HepG2 (cell line): ENCODE measurements around the gene BBS4. TPM values are rescaled to one million over a fixed set of nuclear protein-coding genes. Genes with fewer than 3 reads are reported as not detected.
A peak's percentile ranks its signal among the peaks of the same experiment; 100 is the strongest.

Source experiments
- ATAC-seq: fragments of 200-7000 bp; cut with Tn5 transposase; 3 replicates; pipeline ENCODE4 v1.9.1; 2020; ENCODE audit warnings: mild to moderate bottlenecking, moderate library complexity
- Bru-seq: library from RNA; stranded (reverse); fragments of 400-500 nt; gene quantifications from one replicate; lab custom pipeline; 2021; lab: Mats Ljungman, UMichigan
- BruChase-seq, 2 experiments: library from RNA; stranded (reverse); fragments of 400-500 nt; gene quantifications; one replicate each; lab custom pipeline; 2021; lab: Mats Ljungman, UMichigan
- BruUV-seq: library from RNA; stranded (reverse); fragments of 400-500 nt; replicated peaks from 2 replicates; lab custom pipeline; 2021; lab: Mats Ljungman, UMichigan
- CTCF ChIA-PET: fragments of 300-600 bp; formaldehyde crosslinking; extraction: SDS; loops from one replicate; lab custom pipeline; 2021; ENCODE audit warnings: low total read pairs, inconsistent platforms, low intra/inter-chr PET ratio; lab: Yijun Ruan, JAX
- POLR2A ChIA-PET: fragments of 350-600 bp; sonication (Branson Sonifier 250); formaldehyde crosslinking; loops from one replicate; lab custom pipeline; 2020; ENCODE audit warnings: antibody characterized with exemption, inconsistent platforms; lab: Yijun Ruan, JAX
- DNase-seq: peaks from one replicate; pipeline ENCODE4 v3.0.0-alpha.2; 2015; ENCODE audit warnings: low spot score
- FAIRE-seq: peaks from 3 replicates; lab custom pipeline; 2011; peaks lifted over from hg19 to GRCh38; lab: Jason Lieb, UNC
- H2AFZ ChIP-seq: one replicate; pipeline ENCODE4 v1.6.1; 2011; ENCODE audit warnings: low read length, inconsistent platforms
- H3K27ac ChIP-seq: fragments of 300-600 bp; 3 replicates; pipeline ENCODE4 v1.8.0; 2011; ENCODE audit warnings: mixed run types, mild to moderate bottlenecking, mixed read lengths, low read length, inconsistent platforms; ENCODE audit not compliant: insufficient read depth; ENCODE audit errors: extremely low read length
- H3K27me3 ChIP-seq, 2 experiments: fragments of 200-600 bp in 1 of 2; 2 replicates in 1 of 2; 3 replicates in 1 of 2; pipeline versions ENCODE4 v1.6.0 to v1.8.0; 2011; ENCODE audit warnings: low read length in 2 of 2, mild to moderate bottlenecking in 2 of 2, moderate library complexity in 2 of 2, inconsistent platforms in 1 of 2; ENCODE audit not compliant: insufficient read depth in 2 of 2, control insufficient read depth in 1 of 2
- H3K36me3 ChIP-seq, 2 experiments: fragments of 200-600 bp in 1 of 2; replicated peaks in 1 of 2; 2 replicates in 1 of 2; 3 replicates in 1 of 2; pipeline versions ENCODE4 v1.5.1 to v1.8.0; 2011; ENCODE audit warnings: low read length in 2 of 2, inconsistent platforms in 1 of 2; ENCODE audit not compliant: insufficient read depth in 2 of 2, control insufficient read depth in 1 of 2
- H3K4me1 ChIP-seq: 2 replicates; pipeline ENCODE4 v1.5.1; 2012; ENCODE audit warnings: low read length, inconsistent platforms; ENCODE audit not compliant: insufficient read depth
- H3K4me2 ChIP-seq: 2 replicates; pipeline ENCODE4 v1.6.0; 2011; ENCODE audit warnings: low read depth, low read length, inconsistent platforms
- H3K4me3 ChIP-seq, 3 experiments: fragments of 200-600 bp in 1 of 3; sonication (generic), shearing (Covaris generic) in 1 of 3; replicated peaks in 1 of 3; 2 replicates each; pipeline ENCODE4 v1.5.1; 2011 to 2016; ENCODE audit warnings: low read length in 3 of 3, inconsistent platforms in 2 of 3, low read depth in 2 of 3, mild to moderate bottlenecking in 2 of 3, control low read depth in 1 of 3, mixed read lengths in 1 of 3; ENCODE audit not compliant: insufficient read depth in 1 of 3
- H3K79me2 ChIP-seq: one replicate; pipeline ENCODE4 v1.6.1; 2011; ENCODE audit warnings: low read length, inconsistent platforms; ENCODE audit not compliant: insufficient read depth
- H3K9ac ChIP-seq: 2 replicates; pipeline ENCODE4 v1.6.0; 2011; ENCODE audit warnings: mild to moderate bottlenecking, low read depth, low read length, inconsistent platforms; ENCODE audit not compliant: insufficient read depth
- H3K9me3 ChIP-seq: 2 replicates; pipeline ENCODE4 v1.5.1; 2012; ENCODE audit warnings: mild to moderate bottlenecking, low read length
- H4K20me1 ChIP-seq: 2 replicates; pipeline ENCODE4 v1.6.0; 2011; ENCODE audit warnings: inconsistent platforms, mild to moderate bottlenecking, low read length, moderate library complexity; ENCODE audit not compliant: insufficient read depth
- AHR ChIP-seq: IDR thresholded peaks from 2 replicates; pipeline ENCODE4 v1.6.1; 2018; ENCODE audit warnings: missing genetic modification reagents, missing compliant biosample characterization
- EED ChIP-seq: sonication (generic); formaldehyde crosslinking; IDR thresholded peaks from 2 replicates; pipeline ENCODE4 v1.5.0; 2020; ENCODE audit warnings: mild to moderate bottlenecking, missing genetic modification reagents
- GRHL1 ChIP-seq: sonication (generic); formaldehyde crosslinking; conservative IDR thresholded peaks from 2 replicates; pipeline ENCODE4 v1.8.0; 2022; ENCODE audit warnings: missing genetic modification reagents
- NFYC ChIP-seq: IDR thresholded peaks from 2 replicates; pipeline ENCODE4 v1.6.1; 2016; ENCODE audit warnings: missing genetic modification reagents, missing compliant biosample characterization
- NPAS2 ChIP-seq: sonication (generic); formaldehyde crosslinking; IDR thresholded peaks from 2 replicates; pipeline ENCODE4 v1.8.0; 2022; ENCODE audit warnings: mild to moderate bottlenecking, missing genetic modification reagents, borderline replicate concordance
- ZC3H4 ChIP-seq: sonication (generic); formaldehyde crosslinking; IDR thresholded peaks from 2 replicates; pipeline ENCODE4 v1.4.0; 2020; ENCODE audit warnings: missing genetic modification reagents, borderline replicate concordance
- ZNF235 ChIP-seq: sonication (generic); formaldehyde crosslinking; IDR thresholded peaks from 2 replicates; pipeline ENCODE4 v1.8.1; 2023; ENCODE audit warnings: mild to moderate bottlenecking, missing genetic modification reagents, borderline replicate concordance
- ZNF274 ChIP-seq: sonication (generic); formaldehyde crosslinking; IDR thresholded peaks from 2 replicates; pipeline ENCODE4 v1.5.1; 2020; ENCODE audit warnings: mild to moderate bottlenecking, missing genetic modification reagents
- ZNF546 ChIP-seq: sonication (generic); formaldehyde crosslinking; conservative IDR thresholded peaks from 2 replicates; pipeline ENCODE4 v1.8.1; 2023; ENCODE audit warnings: mild to moderate bottlenecking, missing genetic modification reagents
- WGBS: methylation state at CpG from one replicate; pipeline ENCODE4 v1.1.6; 2017; ENCODE audit warnings: low lambda C conversion rate; 5-methylcytosine and 5-hydroxymethylcytosine counted together
- in situ Hi-C: cut with HindIII; loops from 2 replicates; pipeline ENCODE4 v1.10.0; 2017; ENCODE audit warnings: low pct_unique_long_range_greater_than_20kb; ENCODE audit not compliant: extremely low pct_ligation_motif_present
- intact Hi-C: fragments of 100-400 bp; cut with micrococcal nuclease; formaldehyde crosslinking; loops from one replicate; pipeline ENCODE4 v1.10.0; 2022; ENCODE audit not compliant: unreplicated experiment
- long read RNA-seq, 2 experiments: library from RNA in 1 of 2; library from polyadenylated mRNA in 1 of 2; stranded (forward) in 1 of 2; unstranded in 1 of 2; transcript quantifications; one replicate each; pipeline ENCODE4 v2.0.0, GENCODE V29; 2019 to 2022
- polyA minus RNA-seq, 3 experiments: library from RNA; depleted of rRNA, polyadenylated mRNA; stranded (reverse); fragments of >200 nt; gene quantifications; 2 replicates each; pipeline ENCODE4 v1.2.3, GENCODE V29; 2011; ENCODE audit warnings: low replicate concordance in 1 of 3
- polyA plus RNA-seq, 8 experiments: library from polyadenylated mRNA; depleted of rRNA in 3 of 8; stranded (reverse) in 7 of 8; unstranded in 1 of 8; fragments of >200 nt; fragmentation: Illumina TruSeq in 4 of 8; extraction: Trizol in 4 of 8; gene quantifications; 2 replicates each; pipeline versions ENCODE4 v1.2.1 to v1.2.3, GENCODE V29; 2011 to 2016; ENCODE audit warnings: low read depth in 4 of 8, missing spikeins in 1 of 8, mixed read lengths in 1 of 8; ENCODE audit not compliant: insufficient read depth in 1 of 8
- total RNA-seq, 5 experiments: library from RNA; depleted of rRNA; stranded (reverse); fragments of >200 nt; fragmentation: Illumina TruSeq; extraction: Trizol; gene quantifications; 2 replicates each; pipeline ENCODE4 v1.2.3, GENCODE V29; 2016; ENCODE audit warnings: low read depth in 1 of 5
- TF ChIP-seq, protein P1 (sequence below): sonication (generic); formaldehyde crosslinking; IDR thresholded peaks from 2 replicates; pipeline ENCODE4 v1.8.1; 2022; ENCODE audit warnings: low read depth, mild to moderate bottlenecking, missing genetic modification reagents
- TF ChIP-seq, protein P2 (sequence below): sonication (generic); formaldehyde crosslinking; IDR thresholded peaks from 2 replicates; pipeline ENCODE4 v1.5.0; 2020; ENCODE audit warnings: missing genetic modification reagents, mild to moderate bottlenecking, borderline replicate concordance

BBS4 gene
- 16.0 and 17.4 TPM in 2 replicates for total RNA-seq (2016; rRNA removed; fragmentation: Illumina TruSeq; extraction: Trizol)
- total RNA-seq (2016; cell fraction: cytosol; rRNA removed; fragmentation: Illumina TruSeq; extraction: Trizol; ENCODE audit: low read depth), result 7.6 and 9.9 TPM in 2 replicates
- 13.8 and 15.0 TPM in 2 replicates for total RNA-seq (2016; cell fraction: insoluble cytoplasmic fraction; rRNA removed; fragmentation: Illumina TruSeq; extraction: Trizol)
- 4.7 and 5.7 TPM in 2 replicates for total RNA-seq (2016; cell fraction: membrane; rRNA removed; fragmentation: Illumina TruSeq; extraction: Trizol)
- 26.3 and 30.0 TPM in 2 replicates for total RNA-seq (2016; cell fraction: nucleus; rRNA removed; fragmentation: Illumina TruSeq; extraction: Trizol)
- polyA plus RNA-seq (2011; rRNA removed), result 16.2 and 21.3 TPM in 2 replicates
- polyA plus RNA-seq (2011; cell fraction: cytosol; rRNA removed), result 6.4 and 6.9 TPM in 2 replicates
- 47.9 and 52.9 TPM in 2 replicates for polyA plus RNA-seq (2011; cell fraction: nucleus; rRNA removed)
- 8.6 and 11.9 TPM in 2 replicates for polyA plus RNA-seq (2012)
- polyA plus RNA-seq (2016; cell fraction: cytosol; fragmentation: Illumina TruSeq; extraction: Trizol; ENCODE audit: low read depth), result 0.98 and 0.99 TPM in 2 replicates
- 10.8 and 14.0 TPM in 2 replicates for polyA plus RNA-seq (2016; cell fraction: insoluble cytoplasmic fraction; fragmentation: Illumina TruSeq; extraction: Trizol; ENCODE audit: low read depth)
- polyA plus RNA-seq (2016; cell fraction: membrane; fragmentation: Illumina TruSeq; extraction: Trizol; ENCODE audit: low read depth), result 2.4 TPM in 2 replicates
- polyA plus RNA-seq (2016; cell fraction: nucleus; fragmentation: Illumina TruSeq; extraction: Trizol; ENCODE audit: insufficient read depth, low read depth), result 46.4 and 46.5 TPM in 2 replicates
- polyA minus RNA-seq (2011; rRNA and poly(A)+ RNA removed; ENCODE audit: low replicate concordance), result 9.1 and 15.8 TPM in 2 replicates
- polyA minus RNA-seq (2011; cell fraction: cytosol; rRNA and poly(A)+ RNA removed), result 2.7 and 4.3 TPM in 2 replicates
- 34.5 and 43.5 TPM in 2 replicates for polyA minus RNA-seq (2011; cell fraction: nucleus; rRNA and poly(A)+ RNA removed)
- Bru-seq, nascent RNA, result percentile 49 among the genes with signal in this experiment
- BruChase-seq, experiment 1, labeled RNA remaining after a 6-hour chase, result percentile 42 among the genes with signal in this experiment
- percentile 46 among the genes with signal in this experiment for BruChase-seq, experiment 2, labeled RNA remaining after a 2-hour chase
- long read RNA-seq, experiment 1, partial matches to known transcripts, result 0 of 11 reads
- long read RNA-seq, experiment 1, other reads (novel, unspliced or antisense), result 6 of 11 reads
- long read RNA-seq, experiment 2, partial matches to known transcripts, result 0 of 6 reads
- long read RNA-seq, experiment 2, other reads (novel, unspliced or antisense), result 4 of 6 reads

GRCh38 chr15:72685925-72686794, at the start of gene BBS4, which contains the start of gene HIGD2B:
Gene BBS4 (plus strand): TSS chr15:72686207. CDS start chr15:72686228, 21 bp downstream.
Gene HIGD2B (minus strand): TSS chr15:72686182. CDS start chr15:72676374, 9,808 bp downstream.
- Histone ChIP-seq H3K27ac (peak within 1 kb of the TSS; percentile 91), H2AFZ (peak within 1 kb of the TSS; percentile 97), H4K20me1 (no peaks in the 10 kb centered on the region), H3K4me2 (peak within 1 kb of the TSS; percentile 89), H3K9ac (peak within 1 kb of the TSS; percentile 83), H3K27me3 (no peaks in the 10 kb centered on the region; a peak in 2 of 5 replicates), H3K79me2 (peaks cover 2% of the 10 kb centered on the region), H3K9me3 (no peaks in the 10 kb centered on the region), H3K4me3 (peak within 1 kb of the TSS; percentile 68 to 98 (median 90)), H3K4me1 (peaks cover 11% of the 10 kb centered on the region; the same call in 1 of the 2 replicates), H3K36me3 (no peaks in the 10 kb centered on the region)
- FAIRE-seq (peak; percentile 87), ATAC-seq (peak; percentile 98), DNase-seq (peak; percentile 87)
- TSS peak; percentile 90 for BruUV-seq
- WGBS, result 1% methylated on average over 34 of the region's 49 CpGs
- ChIA-PET POLR2A (interaction anchor here (0.9 to 1.6 kb wide), 6 partner anchors 10 to 455 kb away, joined by 3 to 6 read pairs (median 4); partner anchors contain the start of genes HEXA and PKM), CTCF (no interaction called here)
- in situ Hi-C loops (loop anchor here (10.0 kb wide), 1 partner anchor 81 kb away; no protein-coding TSS in a partner anchor), intact Hi-C loops (loop anchor here (5.0 kb wide), 1 partner anchor 84 kb away; no protein-coding TSS in a partner anchor)
- TF ChIP-seq, protein P1, sequence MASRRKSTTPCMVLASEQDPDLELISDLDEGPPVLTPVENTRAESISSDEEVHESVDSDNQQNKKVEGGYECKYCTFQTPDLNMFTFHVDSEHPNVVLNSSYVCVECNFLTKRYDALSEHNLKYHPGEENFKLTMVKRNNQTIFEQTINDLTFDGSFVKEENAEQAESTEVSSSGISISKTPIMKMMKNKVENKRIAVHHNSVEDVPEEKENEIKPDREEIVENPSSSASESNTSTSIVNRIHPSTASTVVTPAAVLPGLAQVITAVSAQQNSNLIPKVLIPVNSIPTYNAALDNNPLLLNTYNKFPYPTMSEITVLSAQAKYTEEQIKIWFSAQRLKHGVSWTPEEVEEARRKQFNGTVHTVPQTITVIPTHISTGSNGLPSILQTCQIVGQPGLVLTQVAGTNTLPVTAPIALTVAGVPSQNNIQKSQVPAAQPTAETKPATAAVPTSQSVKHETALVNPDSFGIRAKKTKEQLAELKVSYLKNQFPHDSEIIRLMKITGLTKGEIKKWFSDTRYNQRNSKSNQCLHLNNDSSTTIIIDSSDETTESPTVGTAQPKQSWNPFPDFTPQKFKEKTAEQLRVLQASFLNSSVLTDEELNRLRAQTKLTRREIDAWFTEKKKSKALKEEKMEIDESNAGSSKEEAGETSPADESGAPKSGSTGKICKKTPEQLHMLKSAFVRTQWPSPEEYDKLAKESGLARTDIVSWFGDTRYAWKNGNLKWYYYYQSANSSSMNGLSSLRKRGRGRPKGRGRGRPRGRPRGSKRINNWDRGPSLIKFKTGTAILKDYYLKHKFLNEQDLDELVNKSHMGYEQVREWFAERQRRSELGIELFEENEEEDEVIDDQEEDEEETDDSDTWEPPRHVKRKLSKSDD (CRISPR knock-in tag), result peak; percentile 57; the same call in 1 of the 2 replicates
- TF ChIP-seq ZNF274 (CRISPR knock-in tag) (no peak; the same call in 1 of the 2 replicates), GRHL1 (CRISPR knock-in tag) (no peak), ZC3H4 (CRISPR knock-in tag) (no peak), ZNF235 (CRISPR knock-in tag) (0 out of 2 replicates have a peak, but pooled peaks have one; percentile 27), NPAS2 (CRISPR knock-in tag) (no peak), ZNF546 (CRISPR knock-in tag) (no peak), EED (CRISPR knock-in tag) (no peak), AHR (no peak), NFYC (CRISPR knock-in tag) (no peak)
- TF ChIP-seq, protein P2, sequence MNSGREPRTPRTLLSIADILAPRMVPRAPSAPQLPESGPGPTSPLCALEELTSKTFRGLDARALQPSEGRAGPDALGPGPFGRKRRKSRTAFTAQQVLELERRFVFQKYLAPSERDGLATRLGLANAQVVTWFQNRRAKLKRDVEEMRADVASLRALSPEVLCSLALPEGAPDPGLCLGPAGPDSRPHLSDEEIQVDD (CRISPR knock-in tag), result no peak
